B cell (primary cell): ENCODE data around the gene SLIT3. TPM values are rescaled to one million over a fixed set of nuclear protein-coding genes. Genes with fewer than 3 reads are reported as not detected.

ENCODE experiments used
- ATAC-seq: fragments of 200-7000 bp; cut with Tn5 transposase; one replicate; pipeline ENCODE4 v1.10.0; 2021; ENCODE audit warnings: low read depth, mild to moderate bottlenecking, moderate number of reproducible peaks, moderate library complexity
- CTCF ChIA-PET: fragments of 350-600 bp; sonication (Branson Sonifier 250); formaldehyde crosslinking; loops from one replicate; lab custom pipeline; 2021; ENCODE audit warnings: antibody characterized with exemption, inconsistent platforms; lab: Charles Lee
- POLR2A ChIA-PET: fragments of 350-600 bp; sonication (Branson Sonifier 250); formaldehyde crosslinking; loops from one replicate; lab custom pipeline; 2021; ENCODE audit warnings: antibody characterized with exemption; lab: Charles Lee
- DNase-seq: peaks from one replicate; pipeline ENCODE4 v3.0.0; 2013
- H2AFZ ChIP-seq: 2 replicates; pipeline ENCODE4 v1.6.1; 2012; ENCODE audit warnings: mild to moderate bottlenecking, low read depth, low read length; ENCODE audit not compliant: insufficient read depth, poor library complexity, severe bottlenecking
- H3K27ac ChIP-seq, 2 donors: 1 replicate in 1 of 2; 2 replicates in 1 of 2; pipeline ENCODE4 v1.5.1; 2012 to 2013; ENCODE audit warnings: low read length in 2 of 2, mild to moderate bottlenecking in 2 of 2, moderate library complexity in 1 of 2
- H3K27me3 ChIP-seq, 4 experiments: fragments of 200-600 bp in 1 of 4; sonication (generic) in 1 of 4; replicated peaks in 1 of 4; 1 replicate in 2 of 4; 2 replicates in 2 of 4; pipeline versions ENCODE4 v1.6.1 to v1.7.0; 2013 to 2016; ENCODE audit warnings: low read length in 3 of 4, mild to moderate bottlenecking in 2 of 4, mixed read lengths in 1 of 4, moderate library complexity in 1 of 4; ENCODE audit not compliant: insufficient read depth in 4 of 4, control insufficient read depth in 3 of 4; ENCODE audit errors: control extremely low read depth in 1 of 4
- H3K36me3 ChIP-seq, 2 experiments: replicated peaks in 1 of 2; 1 replicate in 1 of 2; 2 replicates in 1 of 2; pipeline versions ENCODE4 v1.6.1 to v1.7.1; 2013; ENCODE audit warnings: low read length in 1 of 2; ENCODE audit not compliant: insufficient read depth in 2 of 2, control insufficient read depth in 1 of 2; ENCODE audit errors: control extremely low read depth in 1 of 2, extremely low read depth in 1 of 2
- H3K4me1 ChIP-seq, 2 donors: fragments of 200-600 bp in 1 of 2; sonication (generic) in 1 of 2; 1 replicate in 1 of 2; 2 replicates in 1 of 2; pipeline versions ENCODE4 v1.5.1 to v1.6.1; 2013 to 2017; ENCODE audit warnings: low read length in 2 of 2; ENCODE audit not compliant: control insufficient read depth in 2 of 2, insufficient read depth in 2 of 2
- H3K4me2 ChIP-seq: replicated peaks from 2 replicates; pipeline ENCODE3; 2012; ENCODE audit warnings: mild to moderate bottlenecking, low read depth, low read length; ENCODE audit not compliant: poor library complexity, severe bottlenecking
- H3K4me3 ChIP-seq, 5 experiments: fragments of 200-600 bp in 1 of 5; sonication (generic) in 1 of 5; 1 replicate in 3 of 5; 2 replicates in 2 of 5; pipeline versions ENCODE4 v1.5.1 to v1.7.0; 2011 to 2016; ENCODE audit warnings: low read length in 4 of 5, mild to moderate bottlenecking in 4 of 5, low read depth in 2 of 5, control low read depth in 1 of 5, moderate library complexity in 1 of 5; ENCODE audit not compliant: insufficient read depth in 1 of 5; ENCODE audit errors: control extremely low read depth in 1 of 5, extremely low read depth in 1 of 5
- H3K79me2 ChIP-seq: fragments of 200-600 bp; sonication (generic); one replicate; pipeline ENCODE4 v1.6.0; 2016; ENCODE audit warnings: low read length; ENCODE audit not compliant: control insufficient read depth, insufficient read depth
- H3K9ac ChIP-seq: fragments of 200-600 bp; sonication (generic); 2 replicates; pipeline ENCODE4 v1.6.1; 2017; ENCODE audit warnings: mild to moderate bottlenecking, low read length, moderate library complexity
- H3K9me3 ChIP-seq, 3 donors: one replicate each; pipeline versions ENCODE4 v1.6.1 to v1.7.1; 2013; ENCODE audit warnings: low read length in 2 of 3; ENCODE audit not compliant: control insufficient read depth in 2 of 3, insufficient read depth in 1 of 3; ENCODE audit errors: control extremely low read depth in 1 of 3
- H4K20me1 ChIP-seq: 2 replicates; pipeline ENCODE4 v1.6.0; 2012; ENCODE audit warnings: mild to moderate bottlenecking, low read length; ENCODE audit not compliant: insufficient read depth, control insufficient read depth, poor library complexity, severe bottlenecking
- H3K27ac Mint-ChIP-seq: one replicate; pipeline ENCODE4 v1.8.0; 2021; ENCODE audit warnings: mixed read lengths
- H3K27me3 Mint-ChIP-seq: one replicate; pipeline ENCODE4 v1.8.0; 2021; ENCODE audit warnings: mixed read lengths
- H3K4me1 Mint-ChIP-seq: one replicate; pipeline ENCODE4 v1.8.0; 2021; ENCODE audit warnings: mixed read lengths
- H3K4me3 Mint-ChIP-seq: one replicate; pipeline ENCODE4 v1.8.0; 2021; ENCODE audit warnings: mixed read lengths
- H3K9me3 Mint-ChIP-seq: one replicate; pipeline ENCODE4 v1.8.0; 2022; ENCODE audit warnings: mixed read lengths; ENCODE audit not compliant: insufficient read depth
- CTCF ChIP-seq: fragments of 200-600 bp; IDR thresholded peaks from one replicate; pipeline ENCODE4 v1.8.0; 2022; ENCODE audit warnings: antibody characterized with exemption, mild to moderate bottlenecking
- EZH2 ChIP-seq: IDR thresholded peaks from 2 replicates; pipeline ENCODE4 v1.6.1; 2012; ENCODE audit warnings: borderline replicate concordance, low read depth, mild to moderate bottlenecking, moderate library complexity, low read length; ENCODE audit not compliant: insufficient read depth, poor library complexity, severe bottlenecking
- WGBS: methylation state at CpG from one replicate; pipeline ENCODE4 v1.1.5; 2013; ENCODE audit warnings: missing lambda C conversion rate; ENCODE audit not compliant: insufficient coverage; 5-methylcytosine and 5-hydroxymethylcytosine counted together
- intact Hi-C: fragments of 100-400 bp; cut with micrococcal nuclease; formaldehyde crosslinking; loops from one replicate; pipeline ENCODE4 v1.10.0; 2022
- polyA plus RNA-seq: library from polyadenylated mRNA; depleted of rRNA; stranded (reverse); fragments of >200 nt; gene quantifications from 2 replicates; pipeline ENCODE4 v1.2.3, GENCODE V29; 2012
- total RNA-seq, 2 donors: library from RNA; stranded (reverse); fragments of 120-200 nt in 1 of 2; gene quantifications; 1 replicate in 1 of 2; 2 replicates in 1 of 2; pipeline versions ENCODE4 v1.2.3 to v1.2.4, GENCODE V29; 2013 to 2022

Gene SLIT3
- total and polyA plus RNA-seq, 2 donors (not counting 1 experiment from before 2014, with no cell fraction given), result not detected

- no peaks in the 10 kb centered on the region for H3K4me1 Mint-ChIP-seq
- peaks cover 28% of the 10 kb centered on the region for H3K27me3 Mint-ChIP-seq
- DNase-seq (no peak), ATAC-seq (no peak)
- H3K27ac ChIP-seq, result no peak overlapping the region
- H3K27ac Mint-ChIP-seq, result no peak overlapping the region
- H3K79me2 ChIP-seq, result no peaks in the 10 kb centered on the region
- POLR2A ChIA-PET, result no interaction called here
- H3K4me3 ChIP-seq, result no peak overlapping the region
- peaks cover 0 to 4% (median 0%) of the 10 kb centered on the region in 3 donors for H3K9me3 ChIP-seq
- TF ChIP-seq EZH2 (no peak), CTCF (no peak)
- H3K4me3 Mint-ChIP-seq, result no peak overlapping the region
- no peaks in the 10 kb centered on the region for H3K27me3 ChIP-seq
- H3K4me1 ChIP-seq, result no peaks in the 10 kb centered on the region
- CTCF ChIA-PET, result no interaction called here
- intact Hi-C loops, result no loop called here
- no peaks in the 10 kb centered on the region for H4K20me1 ChIP-seq
- H3K9ac ChIP-seq, result no peak overlapping the region
- 92% methylated on average over 2 of the region's 3 CpGs for WGBS
- H2AFZ ChIP-seq, result no peak overlapping the region
- no peaks in the 10 kb centered on the region for H3K36me3 ChIP-seq
- no peaks in the 10 kb centered on the region for H3K9me3 Mint-ChIP-seq
- no peak overlapping the region for H3K4me2 ChIP-seq
These were observed 492.8 kb downstream of the SLIT3 start for GRCh38 chr5:168808051-168808616.

GRCh38 chr5:168807287-168807686 is 493.7 kb downstream of the SLIT3 start:
- peaks cover 28% of the 10 kb centered on the region for H3K27me3 Mint-ChIP-seq
- Histone ChIP-seq H3K9me3 (peaks cover 0 to 4% (median 0%) of the 10 kb centered on the region in 3 donors), H2AFZ (no peak overlapping the region), H3K79me2 (no peaks in the 10 kb centered on the region), H3K27ac (no peak overlapping the region), H3K9ac (no peak overlapping the region), H3K4me2 (no peak overlapping the region), H3K27me3 (no peaks in the 10 kb centered on the region), H3K4me1 (no peaks in the 10 kb centered on the region), H3K36me3 (no peaks in the 10 kb centered on the region), H3K4me3 (no peak overlapping the region), H4K20me1 (no peaks in the 10 kb centered on the region)
- POLR2A ChIA-PET, result no interaction called here
- no peak for DNase-seq
- H3K4me1 Mint-ChIP-seq, result no peaks in the 10 kb centered on the region
- TF ChIP-seq EZH2 (no peak), CTCF (no peak)
- CTCF ChIA-PET, result no interaction called here
- H3K4me3 Mint-ChIP-seq, result no peak overlapping the region
- intact Hi-C loops, result no loop called here
- ATAC-seq, result no peak
- H3K9me3 Mint-ChIP-seq, result no peaks in the 10 kb centered on the region
- H3K27ac Mint-ChIP-seq, result no peak overlapping the region
